HG02885 (cell line): Measurements from ENCODE around the gene ANAPC5.

Experiments
- ATAC-seq: cut with Tn5 transposase; IDR thresholded peaks from one replicate; pipeline ENCODE4 v1.9.1; 2021; ENCODE audit warnings: mild to moderate bottlenecking; ENCODE audit not compliant: unreplicated experiment, poor library complexity

Gene ANAPC5

DNA sequence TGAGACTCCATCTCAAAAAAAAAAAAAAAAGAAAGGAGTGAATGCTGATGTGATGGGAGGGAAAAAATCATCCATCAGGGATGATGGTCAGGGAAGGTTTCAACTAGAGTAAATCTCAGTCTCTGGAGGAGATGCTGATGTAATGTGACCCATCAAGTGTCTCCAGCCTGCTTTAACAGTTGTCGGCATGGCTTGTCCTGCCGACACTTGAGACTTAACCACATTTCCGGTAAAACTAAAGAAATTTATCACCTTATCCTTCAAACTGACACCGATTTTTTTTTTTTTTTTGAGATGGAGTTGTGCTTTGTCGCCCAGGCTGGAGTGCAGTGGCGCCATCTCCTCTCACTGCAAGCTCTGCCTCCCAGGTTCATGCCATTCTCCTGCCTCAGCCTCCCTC lies 21.5 kb upstream of the ANAPC5 start:
- ATAC-seq, result no peak

DNA sequence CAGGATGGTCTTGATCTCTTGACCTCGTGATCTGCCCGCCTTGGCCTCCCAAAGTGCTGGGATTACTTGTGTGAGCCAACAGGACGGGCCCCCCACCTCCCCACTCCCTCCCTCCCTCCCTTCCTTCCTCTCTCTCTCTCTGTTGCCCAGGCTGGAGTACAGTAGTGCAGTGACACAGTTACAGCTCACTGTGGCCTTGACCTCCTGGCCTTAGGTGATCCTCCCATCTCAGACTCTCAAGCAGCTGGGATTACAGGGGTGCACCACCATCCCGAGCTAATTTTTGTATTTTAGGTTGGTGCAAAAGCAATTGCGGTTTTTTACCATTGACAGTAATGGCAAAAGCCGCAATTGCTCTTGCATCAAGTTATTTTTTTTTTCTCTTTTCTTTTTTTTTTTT lies 19.2 kb upstream of the ANAPC5 start:
- no peak for ATAC-seq

DNA sequence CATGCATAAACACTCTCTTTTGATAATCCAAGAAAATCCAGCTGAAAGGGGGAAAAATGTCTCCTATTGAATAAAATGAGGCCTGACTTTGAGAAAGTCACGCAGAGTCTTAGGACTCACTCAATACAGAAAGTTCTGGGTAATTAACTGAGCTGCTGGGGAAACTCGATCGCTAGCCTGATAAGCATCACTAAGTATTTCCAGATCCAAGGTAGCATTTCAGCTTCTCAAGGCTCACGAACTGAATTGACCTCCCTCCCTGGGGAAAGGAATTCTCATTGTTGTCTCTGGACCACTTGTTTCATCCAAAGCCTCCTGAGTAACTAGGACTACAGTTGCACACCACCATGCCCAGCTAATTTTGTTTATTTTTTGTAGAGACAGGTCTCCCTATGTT lies 13.8 kb upstream of the ANAPC5 start:
- ATAC-seq, result no peak

DNA sequence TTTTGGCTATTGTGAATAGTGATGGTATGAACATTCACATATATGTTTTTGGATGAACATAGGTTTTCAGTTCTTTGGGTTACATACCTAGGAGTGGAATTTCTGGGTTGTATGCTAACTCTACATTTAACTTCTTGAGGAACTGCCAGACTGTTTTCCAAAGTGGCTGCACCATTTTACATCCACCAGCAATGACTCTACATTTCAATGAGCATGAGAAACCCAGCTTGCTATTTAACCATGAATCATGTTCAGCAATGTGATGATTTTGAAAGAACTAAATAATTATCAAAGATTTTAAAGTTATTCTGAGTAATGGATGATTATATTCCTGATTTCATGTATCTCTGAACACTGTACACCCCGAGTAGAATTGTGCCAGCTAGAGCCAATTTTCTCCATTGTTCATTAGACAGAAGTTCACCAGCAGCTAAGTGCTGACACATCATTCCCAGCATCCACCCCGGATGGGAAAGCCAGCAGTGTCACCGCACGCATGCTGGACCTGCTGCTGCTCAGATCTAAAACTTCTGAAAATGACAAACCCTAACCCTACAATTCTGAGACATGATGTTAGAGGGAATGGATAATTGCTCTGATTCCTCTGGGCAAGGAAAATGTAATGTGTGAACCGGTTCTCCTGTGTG lies 13.3 kb upstream of the ANAPC5 start:
- no peak for ATAC-seq

DNA sequence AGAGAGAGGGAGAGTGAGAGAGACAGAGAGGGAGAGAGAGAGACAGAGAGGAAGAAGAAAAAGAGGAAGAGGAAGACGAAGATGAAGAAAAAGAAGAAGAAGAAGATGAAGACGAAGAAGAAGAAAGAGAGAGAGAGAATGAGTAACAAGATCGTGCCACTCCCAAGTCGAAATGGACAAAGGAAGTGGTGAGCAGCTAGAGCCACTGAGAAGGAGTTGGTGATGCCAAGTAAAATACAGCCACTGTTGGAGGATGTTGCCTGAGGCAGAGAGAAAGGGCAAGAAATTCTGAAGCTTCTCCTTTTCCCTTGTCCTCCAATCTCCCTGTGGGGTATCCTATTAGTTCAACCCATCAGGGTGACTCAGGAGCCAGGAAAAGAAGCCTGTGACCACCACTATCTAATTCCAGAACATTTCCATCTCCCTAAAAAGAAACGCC lies 12.5 kb upstream of the ANAPC5 start:
- ATAC-seq, result no peak

DNA sequence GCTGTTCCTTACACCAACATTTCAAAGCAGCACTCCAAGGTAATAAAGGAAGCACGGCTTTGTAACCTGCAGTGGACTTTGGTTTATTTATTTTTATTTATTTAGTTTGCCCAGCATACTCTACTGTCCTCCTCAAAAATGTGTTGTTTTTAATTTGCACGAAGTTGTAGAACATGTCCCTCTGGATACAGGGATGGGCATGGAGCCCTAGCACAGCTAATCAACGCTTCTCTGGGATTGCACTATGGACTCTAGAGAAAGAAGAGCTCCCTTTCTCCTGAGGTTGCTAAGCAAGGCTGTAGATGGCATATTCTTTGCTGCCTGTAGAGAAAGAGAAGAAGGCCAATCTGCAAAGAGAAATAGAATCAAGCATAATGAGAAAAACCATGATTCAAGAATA lies 5.9 kb upstream of the ANAPC5 start:
- ATAC-seq, result no peak

DNA sequence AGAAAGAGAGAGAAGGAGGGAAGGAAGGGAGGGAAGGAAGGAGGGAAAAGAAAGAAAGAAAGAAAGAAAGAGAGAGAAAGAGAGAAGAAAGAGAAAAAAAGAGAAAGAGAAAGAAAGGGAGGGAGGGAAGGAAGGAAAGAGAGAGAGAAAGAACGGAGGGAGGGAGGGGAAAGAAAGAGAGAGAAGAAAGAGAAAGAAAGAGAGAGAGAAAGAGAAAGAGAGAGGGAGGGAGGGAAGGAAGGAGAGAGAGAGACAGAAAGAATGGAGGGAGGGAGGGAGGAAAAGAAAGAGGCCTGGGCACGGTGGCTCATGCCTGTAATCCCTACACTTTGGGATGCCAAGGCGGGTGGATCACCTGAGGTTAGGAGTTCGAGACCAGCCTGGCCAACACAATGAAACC lies 5.1 kb upstream of the ANAPC5 start:
- ATAC-seq, result no peak

DNA sequence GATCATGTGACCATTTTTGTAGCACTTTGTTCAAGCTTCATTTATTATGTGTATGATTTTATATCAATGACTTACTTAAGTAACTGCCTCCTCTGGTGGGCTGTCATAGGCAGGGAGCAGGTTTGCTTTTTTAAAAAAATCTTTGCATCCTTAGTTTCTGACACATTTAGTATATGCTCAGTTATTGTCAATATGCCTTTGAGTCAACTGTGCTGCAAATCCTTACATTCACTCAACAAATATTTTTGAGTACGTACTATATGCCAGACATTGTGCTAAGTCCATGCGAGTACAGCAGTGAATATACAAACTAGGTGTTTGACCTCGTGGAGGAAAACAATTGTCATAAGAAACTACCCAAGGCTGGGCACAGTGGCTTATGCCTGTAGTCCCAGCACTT lies 4.4 kb upstream of the ANAPC5 start:
- ATAC-seq, result no peak

DNA sequence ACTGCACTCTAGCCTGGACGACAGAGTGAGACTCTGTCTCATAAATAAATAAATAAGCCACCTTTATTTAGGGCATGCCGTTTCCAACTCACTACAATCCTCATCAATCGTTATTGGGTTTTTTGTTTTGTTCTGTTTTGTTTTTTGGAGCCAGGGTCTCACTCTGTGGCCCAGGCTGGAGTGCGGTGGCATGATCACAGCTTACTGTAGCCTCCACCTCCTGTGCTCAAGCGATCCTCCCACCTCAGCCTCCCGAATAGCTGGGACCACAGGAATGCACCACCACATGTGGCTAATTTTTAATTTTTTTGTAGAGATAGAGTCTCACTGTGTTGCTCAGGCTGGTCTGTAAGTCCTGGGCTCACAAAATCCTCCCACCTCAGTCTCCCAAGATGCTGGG lies 3.6 kb upstream of the ANAPC5 start:
- ATAC-seq, result no peak

DNA sequence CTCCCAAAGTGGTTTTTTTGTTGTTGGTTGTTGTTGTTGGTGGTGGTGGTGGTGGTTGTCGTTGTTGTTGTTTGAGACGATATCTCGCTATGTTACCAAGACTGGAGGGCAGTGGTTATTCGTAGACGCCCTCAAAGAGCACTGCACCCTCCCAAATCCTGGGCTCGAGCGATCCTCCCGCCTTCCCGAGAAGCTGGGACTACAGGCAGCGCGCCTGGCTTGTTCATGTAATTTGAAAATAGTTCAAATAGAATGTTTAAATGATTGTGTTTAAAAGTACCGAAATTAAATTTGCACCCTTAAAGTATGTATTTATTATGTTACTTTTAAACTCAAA lies 439 bp upstream of the ANAPC5 start:
- no peak for ATAC-seq

DNA sequence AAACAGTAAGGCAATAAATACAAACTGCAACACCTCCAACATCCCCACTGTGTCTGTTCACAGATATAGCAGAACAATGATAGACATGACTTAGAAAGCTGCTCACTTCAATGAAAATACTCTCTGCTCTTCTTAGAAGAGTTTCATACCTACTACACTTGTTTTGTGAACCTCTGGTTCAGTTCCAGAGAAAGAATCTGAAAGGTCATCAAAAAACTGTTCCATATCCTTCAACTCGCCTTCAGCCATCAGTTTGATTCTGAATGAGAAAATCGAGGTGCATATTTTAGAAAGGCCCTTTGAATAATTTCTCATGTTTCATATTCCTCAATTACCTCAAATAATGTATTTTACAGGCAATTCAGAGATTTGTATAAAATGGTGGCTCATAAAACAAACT lies 5.5 kb downstream of the ANAPC5 start:
- no peak for ATAC-seq

DNA sequence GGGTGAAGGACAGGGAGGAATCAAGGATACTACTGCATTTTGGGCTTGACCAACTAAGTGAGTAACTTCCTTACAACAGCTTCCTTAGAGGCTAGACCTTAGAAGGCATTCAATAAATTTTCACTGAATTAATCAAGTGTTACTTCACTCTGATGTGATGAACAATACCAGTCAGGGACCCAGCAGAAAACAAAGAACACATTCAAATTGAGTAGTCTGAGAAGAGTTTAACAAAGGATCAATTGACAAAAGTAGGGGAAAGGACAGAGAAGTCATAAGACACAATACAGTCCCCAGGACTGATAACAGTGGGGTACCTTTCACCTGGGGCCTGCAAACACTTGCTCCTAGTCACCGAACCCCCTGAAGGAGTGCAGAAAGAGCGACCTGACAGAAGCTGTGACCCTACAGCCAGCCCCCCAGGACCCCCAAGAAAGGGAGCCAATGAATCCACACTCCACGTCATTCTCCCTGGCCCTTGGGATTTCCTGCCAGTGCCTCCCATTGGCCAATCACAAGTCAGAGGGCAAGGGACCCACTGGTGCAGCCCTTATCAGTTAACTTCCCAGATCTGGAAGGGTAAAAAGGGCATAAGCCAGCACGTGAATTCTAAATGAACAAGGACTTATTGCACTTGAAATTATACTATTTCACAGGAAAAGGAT lies 6.9 kb downstream of the ANAPC5 start:
- no peak for ATAC-seq

DNA sequence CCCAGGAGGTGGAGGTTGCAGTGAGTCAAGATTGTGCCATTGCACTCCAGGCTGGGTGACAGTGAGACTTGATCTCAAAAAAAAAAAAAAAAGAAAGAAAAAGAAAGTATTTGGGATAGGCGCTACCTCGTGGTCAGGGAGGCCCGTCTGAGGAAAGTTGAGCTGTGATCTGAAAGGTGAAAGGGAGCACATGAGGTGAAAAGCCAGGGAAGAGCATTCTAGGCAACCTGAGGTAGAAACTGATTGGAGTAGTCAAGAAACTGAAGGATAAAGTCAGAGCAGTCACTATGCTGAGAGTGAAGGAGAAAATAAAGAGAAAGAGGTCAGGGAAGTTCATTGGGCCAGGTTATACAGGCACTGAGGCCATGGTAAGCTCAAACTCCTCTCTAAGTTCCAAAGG lies 7.7 kb downstream of the ANAPC5 start:
- no peak for ATAC-seq

DNA sequence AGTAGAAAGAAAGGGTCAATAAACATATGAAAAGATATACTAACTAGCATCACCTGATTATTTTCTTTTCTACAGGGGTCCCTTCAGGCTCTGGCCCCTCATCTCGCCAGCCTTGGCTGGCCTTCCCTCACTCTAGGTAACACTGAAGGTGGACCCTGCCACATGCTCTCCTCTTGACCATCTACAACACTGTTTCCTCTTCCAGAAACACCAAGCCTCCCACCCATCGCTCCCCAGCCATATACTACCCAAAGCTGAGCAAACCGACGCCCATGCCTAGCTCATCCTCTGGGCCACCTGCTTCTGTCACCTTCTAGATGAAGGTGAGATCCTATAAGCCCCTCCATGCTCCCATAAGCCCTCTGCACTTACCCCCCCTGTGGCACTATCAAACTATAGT lies 14.8 kb downstream of the ANAPC5 start:
- no peak for ATAC-seq

DNA sequence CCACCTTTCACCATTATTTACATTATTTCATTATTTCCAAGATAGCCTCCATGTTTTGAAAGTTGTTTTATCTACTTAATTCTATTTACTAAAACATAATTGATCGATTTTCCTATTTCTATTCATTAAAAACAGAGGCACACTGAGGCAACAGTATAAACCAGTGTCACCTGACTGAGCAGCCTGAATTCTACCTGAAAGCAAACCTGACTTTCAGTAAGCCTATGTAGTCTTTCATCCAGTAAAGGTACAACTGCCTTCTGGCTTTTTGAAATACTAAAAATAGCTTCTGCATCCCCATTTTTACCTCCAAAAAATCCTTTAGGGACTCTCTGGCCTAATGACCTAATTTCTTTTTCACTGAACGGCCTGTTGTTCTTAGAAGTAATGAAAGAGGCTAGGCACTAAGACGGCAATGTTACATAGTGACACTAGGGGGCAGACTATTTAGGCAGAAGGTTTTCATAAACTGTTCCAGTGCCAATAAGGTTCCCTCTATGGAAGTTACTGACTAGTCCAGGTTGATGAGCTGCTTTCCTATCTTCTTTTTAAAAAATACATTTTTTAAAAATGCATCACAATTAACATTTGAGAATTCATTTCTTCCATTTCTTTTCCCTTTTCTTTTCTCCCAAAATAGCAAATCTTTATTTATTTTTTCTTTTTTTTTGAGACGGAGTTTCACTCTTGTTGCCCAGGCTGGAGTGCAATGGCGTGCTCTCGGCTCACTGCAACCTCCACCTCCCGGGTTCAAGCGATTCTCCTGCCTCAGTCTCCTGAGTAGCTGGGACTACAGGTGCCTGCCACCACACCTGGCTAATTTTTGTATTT lies 17.5 kb downstream of the ANAPC5 start:
- ATAC-seq, result no peak

DNA sequence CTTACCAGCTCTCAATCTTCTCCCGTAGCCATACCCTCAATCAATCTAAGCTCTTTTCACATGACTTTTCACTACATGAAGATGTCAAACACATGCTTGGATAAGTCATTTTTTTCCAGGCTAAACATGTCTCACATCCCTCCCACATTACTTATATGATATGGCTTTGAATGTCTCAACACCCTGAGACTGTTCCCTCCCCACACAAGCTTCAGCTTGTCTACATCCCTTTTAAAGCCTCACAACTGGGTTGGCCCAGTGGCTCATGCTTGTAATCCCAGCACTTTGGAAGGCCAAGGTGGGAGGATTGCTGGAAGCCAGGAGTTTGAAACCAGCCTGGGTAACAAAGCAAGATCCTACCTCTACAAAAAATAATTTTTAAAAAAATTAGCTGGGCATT lies 18.5 kb downstream of the ANAPC5 start:
- ATAC-seq, result no peak

DNA sequence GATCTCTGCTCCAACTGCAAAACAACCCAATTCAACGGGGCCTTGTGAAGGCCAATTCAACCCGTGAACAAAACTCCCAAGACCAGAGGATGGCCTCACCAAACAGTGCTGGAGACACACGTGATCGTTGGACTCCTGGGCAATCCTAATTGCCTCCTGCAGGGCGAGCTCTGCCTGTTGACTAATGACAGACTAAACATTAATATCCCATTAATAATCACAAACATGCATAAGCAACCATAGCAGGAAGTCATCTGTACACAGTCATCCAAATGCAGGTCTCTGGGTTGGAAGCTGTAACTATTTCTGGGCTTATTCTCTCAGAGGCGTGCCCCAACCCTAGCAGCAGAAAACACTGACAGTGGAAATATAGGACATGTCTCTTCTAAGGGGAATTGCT lies 21.0 kb downstream of the ANAPC5 start:
- ATAC-seq, result no peak

DNA sequence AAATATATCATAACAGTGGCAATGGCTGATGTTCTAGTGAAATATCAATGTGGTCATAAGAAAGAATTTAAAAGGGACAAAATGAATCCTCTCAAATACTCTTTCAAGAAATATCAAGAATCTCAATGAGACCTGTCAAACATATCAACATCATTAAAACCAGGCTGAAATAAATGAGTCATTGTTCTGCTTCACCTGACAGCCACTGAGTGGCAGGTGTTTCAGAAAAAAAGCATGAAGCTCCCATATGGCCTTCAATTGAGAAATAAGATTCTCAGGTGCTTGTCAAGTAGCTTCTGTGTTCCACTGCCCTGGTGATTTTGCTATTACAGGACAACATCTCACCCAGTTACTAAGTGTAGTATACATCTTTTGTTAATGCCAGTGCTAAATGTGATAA lies 21.5 kb downstream of the ANAPC5 start:
- ATAC-seq, result no peak

DNA sequence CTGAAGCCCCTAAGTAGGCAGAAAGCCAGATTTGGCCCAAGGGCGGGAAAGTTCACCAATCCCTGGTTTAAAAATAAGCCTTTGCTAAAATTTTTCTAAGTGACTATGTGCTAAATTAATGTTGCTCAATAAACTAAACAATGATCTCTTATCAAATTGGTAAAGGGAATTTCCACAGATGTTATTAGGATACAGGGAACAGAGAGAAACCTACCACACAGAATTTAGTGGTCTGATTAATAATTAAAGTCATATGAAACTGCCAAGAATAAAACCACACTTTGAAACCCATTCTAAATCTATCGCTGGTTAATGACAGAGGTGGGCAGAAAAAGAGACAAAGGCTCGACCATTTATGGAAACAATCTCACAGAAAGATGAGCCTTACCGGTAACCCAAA lies 22.0 kb downstream of the ANAPC5 start:
- ATAC-seq, result no peak

DNA sequence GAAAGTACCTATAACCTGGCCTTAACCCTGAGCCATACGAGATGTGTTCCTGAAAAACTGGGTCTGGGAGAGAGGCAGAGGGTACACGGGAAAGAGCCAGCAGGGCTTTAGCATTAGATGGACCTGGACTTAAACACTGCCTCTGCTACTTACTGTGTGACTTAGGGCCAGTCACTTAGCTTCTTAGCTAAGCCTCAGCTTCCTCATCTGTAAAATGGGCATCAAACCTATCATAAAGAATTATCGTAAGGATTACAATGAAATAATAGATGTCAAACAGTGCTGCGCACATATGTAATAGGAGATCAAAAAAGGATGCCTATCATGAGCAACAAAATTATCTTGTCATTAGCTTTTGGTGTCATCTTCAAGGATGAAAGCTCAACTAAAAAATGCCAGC lies 23.6 kb downstream of the ANAPC5 start:
- ATAC-seq, result no peak

DNA sequence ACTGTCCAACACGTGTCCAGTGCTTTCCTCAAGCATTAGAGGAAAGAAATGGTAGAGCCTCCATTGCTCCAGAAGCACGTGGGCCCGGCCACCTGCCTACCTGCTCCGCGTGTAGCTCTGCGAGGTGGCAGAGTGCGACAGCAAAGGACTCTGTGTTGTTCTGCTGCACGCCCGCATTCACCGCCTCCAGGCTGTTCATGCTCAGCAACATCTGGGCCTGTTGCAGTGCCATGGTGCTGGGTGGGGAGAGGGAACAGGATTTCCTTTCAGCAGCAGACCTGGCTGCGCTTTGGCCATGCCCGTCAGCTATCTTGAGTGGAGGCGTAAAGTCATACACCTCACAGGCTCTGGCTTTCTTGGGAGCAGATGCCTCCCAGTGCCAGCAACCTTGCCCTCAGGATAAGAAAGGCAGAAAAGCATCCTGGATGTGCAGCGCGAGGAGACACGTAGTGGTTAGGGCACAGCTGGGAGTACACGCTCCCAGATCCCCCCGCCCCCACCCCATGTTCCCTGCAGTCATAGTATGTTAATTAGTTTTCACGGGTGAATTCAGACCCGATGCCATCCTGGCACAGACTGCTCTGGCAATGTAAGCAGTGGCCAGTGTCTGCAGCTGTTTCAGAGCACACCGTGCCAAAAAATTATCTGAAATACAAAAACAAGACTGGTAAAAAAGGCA lies 25.1 kb downstream of the ANAPC5 start:
- ATAC-seq, result no peak
